HCT116 (cell line): ENCODE results near the gene ZFAND6. TPM values are rescaled to one million over a fixed set of nuclear protein-coding genes. Genes with fewer than 3 reads are reported as not detected.

Experiments
- ATAC-seq: fragments of 200-7000 bp; cut with Tn5 transposase; 2 replicates; pipeline ENCODE4 v1.9.1; 2020; ENCODE audit warnings: mild to moderate bottlenecking, moderate library complexity
- BruUV-seq: library from RNA; stranded (reverse); fragments of 400-500 nt; replicated peaks from 2 replicates; lab custom pipeline; 2021; lab: Mats Ljungman, UMichigan
- CTCF ChIA-PET: fragments of 300-600 bp; sonication (Branson Sonifier 250); formaldehyde crosslinking; loops from one replicate; lab custom pipeline; 2021; ENCODE audit warnings: antibody characterized with exemption; lab: Charles Lee
- POLR2A ChIA-PET: fragments of 300-600, 350-600 bp; sonication (Branson Sonifier 250); formaldehyde crosslinking; loops from one replicate; lab custom pipeline; 2021; ENCODE audit warnings: antibody characterized with exemption; lab: Charles Lee
- RAD21 ChIA-PET, 2 experiments: fragments of 300-600 bp; sonication (Branson Sonifier 250); formaldehyde crosslinking; loops; one replicate each; lab custom pipeline; 2023; ENCODE audit warnings: low total read pairs in 2 of 2; ENCODE audit not compliant: uncharacterized antibody in 2 of 2, unreplicated experiment in 2 of 2, low non-redundant PET in 1 of 2; lab: Charles Lee
- DNase-seq: peaks from one replicate; pipeline ENCODE4 v3.0.0-alpha.2; 2010; ENCODE audit warnings: low read depth, low spot score
- H2AFZ ChIP-seq: fragments of 200-600 bp; shearing (Covaris generic), sonication (generic); 2 replicates; pipeline ENCODE4 v1.6.1; 2017; ENCODE audit warnings: low read depth, mixed run types, mixed read lengths, antibody characterized with exemption, low read length; ENCODE audit not compliant: poor library complexity, severe bottlenecking
- H3K27ac ChIP-seq: 2 replicates; pipeline ENCODE4 v1.5.1; 2012; ENCODE audit warnings: low read depth, low read length
- H3K27me3 ChIP-seq: fragments of 200-600 bp; sonication (generic); 2 replicates; pipeline ENCODE4 v1.6.1; 2016; ENCODE audit warnings: mixed run types, low read length, mixed read lengths; ENCODE audit not compliant: insufficient read depth
- H3K36me3 ChIP-seq, 2 experiments: fragments of 200-500 bp in 1 of 2; fragments of 200-600 bp in 1 of 2; sonication (Bioruptor generic) in 1 of 2; sonication (generic) in 1 of 2; 2 replicates each; pipeline versions ENCODE4 v1.5.1 to v1.6.1; 2014 to 2016; ENCODE audit warnings: low read length in 2 of 2, inconsistent platforms in 1 of 2, mixed read lengths in 1 of 2, mixed run types in 1 of 2; ENCODE audit not compliant: insufficient read depth in 2 of 2, control insufficient read depth in 1 of 2
- H3K4me1 ChIP-seq, 2 experiments: fragments of 200-600 bp in 1 of 2; sonication (generic) in 1 of 2; 2 replicates each; pipeline versions ENCODE4 v1.5.1 to v1.6.1; 2012 to 2017; ENCODE audit warnings: low read length in 2 of 2, inconsistent platforms in 1 of 2, mild to moderate bottlenecking in 1 of 2, mixed read lengths in 1 of 2, mixed run types in 1 of 2, moderate library complexity in 1 of 2; ENCODE audit not compliant: insufficient read depth in 2 of 2, control insufficient read depth in 1 of 2
- H3K4me2 ChIP-seq: fragments of 200-600 bp; sonication (generic); 2 replicates; pipeline ENCODE4 v1.6.1; 2017; ENCODE audit warnings: mixed run types, low read length, mixed read lengths
- H3K4me3 ChIP-seq, 2 experiments: fragments of 200-600 bp in 1 of 2; sonication (generic) in 1 of 2; replicated peaks in 1 of 2; 2 replicates each; pipeline ENCODE4 v1.5.1; 2011 to 2016; ENCODE audit warnings: low read length in 2 of 2, control low read depth in 1 of 2, low read depth in 1 of 2, mild to moderate bottlenecking in 1 of 2, mixed read lengths in 1 of 2, mixed run types in 1 of 2
- H3K79me2 ChIP-seq: fragments of 200-600 bp; sonication (generic); 2 replicates; pipeline ENCODE4 v1.6.1; 2017; ENCODE audit warnings: mild to moderate bottlenecking, mixed run types, low read length, moderate library complexity, mixed read lengths; ENCODE audit not compliant: insufficient read depth
- H3K9ac ChIP-seq: fragments of 200-600 bp; sonication (generic); 2 replicates; pipeline ENCODE4 v1.6.1; 2016; ENCODE audit warnings: low read length, mixed read lengths
- H3K9me2 ChIP-seq: fragments of 200-600 bp; sonication (generic), shearing (Covaris generic); 2 replicates; pipeline ENCODE4 v1.6.1; 2017; ENCODE audit warnings: mixed run types, mild to moderate bottlenecking, moderate library complexity; ENCODE audit not compliant: insufficient read depth
- H3K9me3 ChIP-seq, 2 experiments: fragments of 200-500 bp in 1 of 2; fragments of 200-600 bp in 1 of 2; sonication (Bioruptor generic) in 1 of 2; sonication (generic) in 1 of 2; 2 replicates each; pipeline ENCODE4 v1.6.1; 2014 to 2017; ENCODE audit warnings: low read length in 2 of 2, mixed read lengths in 2 of 2, inconsistent platforms in 1 of 2, low read depth in 1 of 2, mild to moderate bottlenecking in 1 of 2, mixed run types in 1 of 2, moderate library complexity in 1 of 2; ENCODE audit not compliant: control insufficient read depth in 1 of 2, insufficient read depth in 1 of 2
- H4K20me1 ChIP-seq: fragments of 200-600 bp; sonication (generic), shearing (Covaris generic); 2 replicates; pipeline ENCODE4 v1.6.1; 2017; ENCODE audit warnings: mixed run types, mild to moderate bottlenecking, moderate library complexity; ENCODE audit not compliant: insufficient read depth
- CEBPB ChIP-seq: IDR thresholded peaks from 2 replicates; pipeline ENCODE4 v1.6.1; 2012; ENCODE audit warnings: low read depth
- JUND ChIP-seq: IDR thresholded peaks from 2 replicates; pipeline ENCODE4 v1.6.1; 2012
- POLR2A ChIP-seq: IDR thresholded peaks from 2 replicates; pipeline ENCODE4 v1.7.0; 2011; ENCODE audit warnings: borderline replicate concordance; ENCODE audit not compliant: insufficient read depth, insufficient read length; ENCODE audit errors: extremely low read depth
- POLR2AphosphoS5 ChIP-seq: IDR thresholded peaks from 2 replicates; pipeline ENCODE4 v1.6.1; 2011; ENCODE audit warnings: mild to moderate bottlenecking, low read depth, low read length, moderate library complexity
- RAD21 ChIP-seq: IDR thresholded peaks from 2 replicates; pipeline ENCODE4 v1.6.1; 2012; ENCODE audit warnings: low read depth, mild to moderate bottlenecking
- SIN3A ChIP-seq: IDR thresholded peaks from 2 replicates; pipeline ENCODE4 v1.6.1; 2012; ENCODE audit warnings: low read depth
- SP1 ChIP-seq: IDR thresholded peaks from 2 replicates; pipeline ENCODE4 v1.6.1; 2012; ENCODE audit warnings: low read depth
- TCF7L2 ChIP-seq: IDR thresholded peaks from 2 replicates; pipeline ENCODE4 v1.7.0; 2011; ENCODE audit warnings: borderline replicate concordance, inconsistent platforms; ENCODE audit not compliant: insufficient read depth, insufficient read length; ENCODE audit errors: extremely low read depth
- ZFX ChIP-seq: fragments of 450-650 bp; IDR thresholded peaks from 2 replicates; pipeline ENCODE4 v1.6.1; 2017
- ZNF274 ChIP-seq: fragments of 200-500 bp; sonication (Bioruptor generic); IDR thresholded peaks from 2 replicates; pipeline ENCODE4 v1.6.1; 2014; ENCODE audit warnings: mild to moderate bottlenecking, low read depth, low read length, inconsistent platforms
- intact Hi-C: fragments of 100-400 bp; cut with micrococcal nuclease; formaldehyde crosslinking; loops from 2 replicates; pipeline ENCODE4 v1.10.0; 2022
- total RNA-seq: library from RNA; stranded (reverse); gene quantifications from one replicate; pipeline ENCODE4 v1.2.1, GENCODE V29; 2021; ENCODE audit not compliant: unreplicated experiment
- TF ChIP-seq, protein P1 (sequence below), 3 experiments: fragments of 200-600 bp in 1 of 3; sonication (generic) in 1 of 3; IDR thresholded peaks in 2 of 3; conservative IDR thresholded peaks in 1 of 3; 2 replicates each; pipeline ENCODE4 v1.5.1; 2012 to 2017; ENCODE audit warnings: low read depth in 2 of 3, low read length in 2 of 3, antibody characterized with exemption in 1 of 3, borderline replicate concordance in 1 of 3, control low read depth in 1 of 3, mild to moderate bottlenecking in 1 of 3, mixed read lengths in 1 of 3, mixed run types in 1 of 3, moderate library complexity in 1 of 3; ENCODE audit not compliant: insufficient read depth in 1 of 3
- TF ChIP-seq, protein P2 (sequence below): IDR thresholded peaks from 2 replicates; pipeline ENCODE4 v1.6.1; 2011; ENCODE audit warnings: mild to moderate bottlenecking, low read length, moderate library complexity; ENCODE audit not compliant: insufficient replicate concordance; ENCODE audit errors: extremely low read depth

Gene ZFAND6
- total RNA-seq, 1 experiment from 2014 or later, result 51.3 TPM

DNA sequence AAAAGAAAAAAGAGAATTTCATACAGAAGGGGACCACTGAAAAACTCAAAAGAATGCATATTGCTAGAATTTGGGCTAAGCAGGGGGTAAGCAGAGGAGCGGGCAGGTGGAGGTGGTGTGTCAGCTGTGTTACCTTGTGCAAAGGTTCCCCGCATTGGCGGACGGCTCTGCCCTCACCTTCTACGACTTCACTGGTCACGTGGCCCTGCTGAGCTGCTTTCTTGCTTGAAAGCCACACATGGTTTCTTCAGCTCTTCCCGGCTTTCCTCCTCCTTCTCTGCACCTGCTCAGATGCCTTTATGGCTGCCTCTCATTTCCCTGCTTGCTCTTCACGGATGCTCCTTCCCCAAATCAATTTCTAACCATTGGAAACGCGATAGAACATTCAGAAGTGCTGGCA is 123.8 kb downstream of the ZFAND6 start:
- H2AFZ ChIP-seq, result no peak overlapping the region
- ChIA-PET CTCF (no interaction called here), POLR2A (no interaction called here), RAD21 (no interaction called here)
- H4K20me1 ChIP-seq, result no peaks in the 10 kb centered on the region
- no peak overlapping the region for H3K9ac ChIP-seq
- no peaks in the 10 kb centered on the region for H3K27me3 ChIP-seq
- H3K4me3 ChIP-seq, result no peak overlapping the region
- H3K4me1 ChIP-seq, result peaks cover 0 to 15% of the 10 kb centered on the region in 2 experiments; a peak in 2 of 4 replicates
- H3K9me2 ChIP-seq, result no peaks in the 10 kb centered on the region
- DNase-seq, result no peak
- no peak overlapping the region for H3K27ac ChIP-seq
- BruUV-seq, result no TSS peak
- H3K36me3 ChIP-seq, result peaks cover 0 to 2% of the 10 kb centered on the region in 2 experiments; a peak in 1 of 4 replicates
- no peaks in the 10 kb centered on the region for H3K9me3 ChIP-seq
- intact Hi-C loops, result no loop called here
- no peak for TF ChIP-seq JUND
- TF ChIP-seq POLR2AphosphoS5, result no peak
- no peak for TF ChIP-seq POLR2A
- no peak for TF ChIP-seq CEBPB
- TF ChIP-seq, all 23 proteins: peak for 0
- H3K79me2 ChIP-seq, result no peaks in the 10 kb centered on the region
- ATAC-seq, result no peak
- no peak overlapping the region for H3K4me2 ChIP-seq

DNA sequence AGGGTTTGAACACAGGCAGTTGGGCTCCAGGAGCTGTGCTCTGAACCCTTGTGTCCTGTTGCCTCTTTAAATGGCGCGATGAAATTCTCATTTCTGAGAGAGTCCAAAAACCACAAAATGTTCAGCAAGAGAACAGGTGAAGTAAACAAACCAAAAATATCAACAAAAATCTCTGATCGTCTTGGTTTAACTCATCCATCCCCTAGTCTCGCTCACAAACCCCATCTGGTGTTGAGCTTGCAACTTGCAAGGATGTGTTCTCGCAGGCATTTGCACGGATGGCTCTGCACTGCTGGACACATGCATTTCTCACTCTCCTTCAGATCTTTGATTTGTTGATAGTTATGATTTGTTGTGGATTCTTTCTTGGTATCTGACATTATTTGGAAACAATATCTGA is 124.4 kb downstream of the ZFAND6 start:
- intact Hi-C loops, result no loop called here
- Histone ChIP-seq H2AFZ (no peak overlapping the region), H3K9me3 (no peaks in the 10 kb centered on the region), H3K27me3 (no peaks in the 10 kb centered on the region), H3K4me3 (no peak overlapping the region), H3K4me2 (no peak overlapping the region), H3K9me2 (no peaks in the 10 kb centered on the region), H3K9ac (no peak overlapping the region), H3K79me2 (no peaks in the 10 kb centered on the region), H3K27ac (no peak overlapping the region), H3K4me1 (peaks cover 0 to 14% of the 10 kb centered on the region in 2 experiments; a peak in 2 of 4 replicates), H4K20me1 (no peaks in the 10 kb centered on the region), H3K36me3 (peaks cover 0 to 2% of the 10 kb centered on the region in 2 experiments; a peak in 1 of 4 replicates)
- ChIA-PET RAD21 (no interaction called here), POLR2A (no interaction called here), CTCF (no interaction called here)
- ATAC-seq, result no peak
- no peak for TF ChIP-seq ZNF274
- no peak for TF ChIP-seq SIN3A
- TF ChIP-seq, protein P1, sequence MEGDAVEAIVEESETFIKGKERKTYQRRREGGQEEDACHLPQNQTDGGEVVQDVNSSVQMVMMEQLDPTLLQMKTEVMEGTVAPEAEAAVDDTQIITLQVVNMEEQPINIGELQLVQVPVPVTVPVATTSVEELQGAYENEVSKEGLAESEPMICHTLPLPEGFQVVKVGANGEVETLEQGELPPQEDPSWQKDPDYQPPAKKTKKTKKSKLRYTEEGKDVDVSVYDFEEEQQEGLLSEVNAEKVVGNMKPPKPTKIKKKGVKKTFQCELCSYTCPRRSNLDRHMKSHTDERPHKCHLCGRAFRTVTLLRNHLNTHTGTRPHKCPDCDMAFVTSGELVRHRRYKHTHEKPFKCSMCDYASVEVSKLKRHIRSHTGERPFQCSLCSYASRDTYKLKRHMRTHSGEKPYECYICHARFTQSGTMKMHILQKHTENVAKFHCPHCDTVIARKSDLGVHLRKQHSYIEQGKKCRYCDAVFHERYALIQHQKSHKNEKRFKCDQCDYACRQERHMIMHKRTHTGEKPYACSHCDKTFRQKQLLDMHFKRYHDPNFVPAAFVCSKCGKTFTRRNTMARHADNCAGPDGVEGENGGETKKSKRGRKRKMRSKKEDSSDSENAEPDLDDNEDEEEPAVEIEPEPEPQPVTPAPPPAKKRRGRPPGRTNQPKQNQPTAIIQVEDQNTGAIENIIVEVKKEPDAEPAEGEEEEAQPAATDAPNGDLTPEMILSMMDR (IDR thresholded peaks at IDR 0.05 in 2 of 3, conservative IDR thresholded peaks at IDR 0.05 in 1 of 3; ENCODE audit: borderline replicate concordance in 1 of 3, insufficient read depth in 1 of 3, low read depth in 2 of 3, low read length in 2 of 3), result peak in 2 of 3 experiments; percentile 23; a peak in 3 of 6 replicates
- TF ChIP-seq RAD21, result 0 out of 2 replicates have a peak, but pooled peaks have one; percentile 9
- TF ChIP-seq POLR2A, result no peak
- no peak for TF ChIP-seq ZFX
- no peak for TF ChIP-seq SP1
- no peak for TF ChIP-seq CEBPB
- no peak for TF ChIP-seq TCF7L2
- TF ChIP-seq, protein P2, sequence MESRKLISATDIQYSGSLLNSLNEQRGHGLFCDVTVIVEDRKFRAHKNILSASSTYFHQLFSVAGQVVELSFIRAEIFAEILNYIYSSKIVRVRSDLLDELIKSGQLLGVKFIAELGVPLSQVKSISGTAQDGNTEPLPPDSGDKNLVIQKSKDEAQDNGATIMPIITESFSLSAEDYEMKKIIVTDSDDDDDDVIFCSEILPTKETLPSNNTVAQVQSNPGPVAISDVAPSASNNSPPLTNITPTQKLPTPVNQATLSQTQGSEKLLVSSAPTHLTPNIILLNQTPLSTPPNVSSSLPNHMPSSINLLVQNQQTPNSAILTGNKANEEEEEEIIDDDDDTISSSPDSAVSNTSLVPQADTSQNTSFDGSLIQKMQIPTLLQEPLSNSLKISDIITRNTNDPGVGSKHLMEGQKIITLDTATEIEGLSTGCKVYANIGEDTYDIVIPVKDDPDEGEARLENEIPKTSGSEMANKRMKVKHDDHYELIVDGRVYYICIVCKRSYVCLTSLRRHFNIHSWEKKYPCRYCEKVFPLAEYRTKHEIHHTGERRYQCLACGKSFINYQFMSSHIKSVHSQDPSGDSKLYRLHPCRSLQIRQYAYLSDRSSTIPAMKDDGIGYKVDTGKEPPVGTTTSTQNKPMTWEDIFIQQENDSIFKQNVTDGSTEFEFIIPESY, result no peak
- no TSS peak for BruUV-seq
- DNase-seq, result no peak
